ENCODE data around the gene ABCC10.

ABCC10 gene

DNA sequence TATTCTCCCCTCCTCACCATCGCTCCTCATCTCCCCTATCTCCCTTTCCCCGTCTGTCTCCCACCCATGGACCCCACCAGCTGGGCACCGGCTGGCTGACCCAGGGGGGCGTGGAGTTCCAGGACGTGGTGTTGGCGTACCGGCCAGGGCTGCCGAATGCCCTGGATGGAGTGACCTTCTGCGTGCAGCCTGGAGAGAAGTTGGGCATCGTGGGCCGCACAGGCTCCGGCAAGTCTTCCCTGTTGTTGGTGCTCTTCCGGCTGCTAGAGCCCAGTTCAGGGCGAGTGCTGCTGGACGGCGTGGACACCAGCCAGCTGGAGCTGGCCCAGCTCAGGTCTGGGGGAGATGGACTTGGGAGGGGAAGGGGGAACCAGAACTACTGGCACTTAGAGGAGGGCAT lies 20.3 kb downstream of the ABCC10 start:
- Mint-ChIP-seq H3K27me3 (ENCODE audit: low read depth, poor library complexity) (peaks cover 4% of the 10 kb centered on the region), H3K27ac (peak overlapping the region; percentile 65), H3K9me3 (no peaks in the 10 kb centered on the region), H3K4me1 (peaks cover 5% of the 10 kb centered on the region), H3K36me3 (ENCODE audit: low read depth) (peaks cover 16% of the 10 kb centered on the region), H3K4me3 (no peak overlapping the region)
- TF ChIP-seq, protein P1, sequence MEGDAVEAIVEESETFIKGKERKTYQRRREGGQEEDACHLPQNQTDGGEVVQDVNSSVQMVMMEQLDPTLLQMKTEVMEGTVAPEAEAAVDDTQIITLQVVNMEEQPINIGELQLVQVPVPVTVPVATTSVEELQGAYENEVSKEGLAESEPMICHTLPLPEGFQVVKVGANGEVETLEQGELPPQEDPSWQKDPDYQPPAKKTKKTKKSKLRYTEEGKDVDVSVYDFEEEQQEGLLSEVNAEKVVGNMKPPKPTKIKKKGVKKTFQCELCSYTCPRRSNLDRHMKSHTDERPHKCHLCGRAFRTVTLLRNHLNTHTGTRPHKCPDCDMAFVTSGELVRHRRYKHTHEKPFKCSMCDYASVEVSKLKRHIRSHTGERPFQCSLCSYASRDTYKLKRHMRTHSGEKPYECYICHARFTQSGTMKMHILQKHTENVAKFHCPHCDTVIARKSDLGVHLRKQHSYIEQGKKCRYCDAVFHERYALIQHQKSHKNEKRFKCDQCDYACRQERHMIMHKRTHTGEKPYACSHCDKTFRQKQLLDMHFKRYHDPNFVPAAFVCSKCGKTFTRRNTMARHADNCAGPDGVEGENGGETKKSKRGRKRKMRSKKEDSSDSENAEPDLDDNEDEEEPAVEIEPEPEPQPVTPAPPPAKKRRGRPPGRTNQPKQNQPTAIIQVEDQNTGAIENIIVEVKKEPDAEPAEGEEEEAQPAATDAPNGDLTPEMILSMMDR (IDR thresholded peaks at IDR 0.05) = no peak
- DNase-seq = no peak

DNA sequence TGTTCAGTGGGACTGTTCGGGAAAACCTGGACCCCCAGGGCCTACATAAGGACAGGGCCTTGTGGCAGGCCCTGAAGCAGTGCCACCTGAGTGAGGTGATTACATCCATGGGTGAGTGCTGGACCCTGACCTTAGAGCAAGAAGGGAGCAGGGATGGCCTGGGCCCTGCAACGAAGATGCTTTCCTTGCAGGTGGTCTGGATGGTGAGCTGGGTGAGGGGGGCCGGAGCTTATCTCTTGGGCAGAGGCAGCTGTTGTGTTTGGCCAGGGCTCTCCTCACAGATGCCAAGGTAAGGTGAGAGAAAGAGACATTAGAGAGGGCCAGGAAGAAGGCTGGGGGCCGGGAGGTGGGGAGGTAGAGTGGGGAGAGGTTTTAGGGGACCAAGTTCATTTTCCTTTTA lies 21.6 kb downstream of the ABCC10 start:
- TF ChIP-seq, protein P1 (IDR thresholded peaks at IDR 0.05) = no peak
- Mint-ChIP-seq H3K4me1 (peaks cover 6% of the 10 kb centered on the region), H3K27me3 (ENCODE audit: low read depth, poor library complexity) (peaks cover 10% of the 10 kb centered on the region), H3K36me3 (ENCODE audit: low read depth) (peaks cover 14% of the 10 kb centered on the region), H3K9me3 (no peaks in the 10 kb centered on the region), H3K27ac (no peak overlapping the region), H3K4me3 (no peak overlapping the region)
- DNase-seq = no peak

GRCh38 chr6:43450699-43451131 lies 23.4 kb downstream of the ABCC10 start:
- TF ChIP-seq, protein P1 (IDR thresholded peaks at IDR 0.05) = no peak
- no peak overlapping the region for H3K27ac Mint-ChIP-seq
- DNase-seq = no peak
- no peak overlapping the region for H3K4me3 Mint-ChIP-seq
- H3K4me1 Mint-ChIP-seq = peaks cover 7% of the 10 kb centered on the region
- peaks cover 22% of the 10 kb centered on the region for H3K27me3 Mint-ChIP-seq (ENCODE audit: low read depth, poor library complexity)
- H3K36me3 Mint-ChIP-seq (ENCODE audit: low read depth) = peaks cover 16% of the 10 kb centered on the region
- no peaks in the 10 kb centered on the region for H3K9me3 Mint-ChIP-seq

GRCh38 chr6:43451348-43451747 lies 24.0 kb downstream of the ABCC10 start:
- Mint-ChIP-seq H3K27me3 (ENCODE audit: low read depth, poor library complexity) (peaks cover 28% of the 10 kb centered on the region), H3K4me1 (peaks cover 13% of the 10 kb centered on the region), H3K9me3 (no peaks in the 10 kb centered on the region), H3K27ac (peak overlapping the region; percentile 25), H3K4me3 (no peak overlapping the region), H3K36me3 (ENCODE audit: low read depth) (peaks cover 16% of the 10 kb centered on the region)
- TF ChIP-seq, protein P1 (IDR thresholded peaks at IDR 0.05) = no peak
- no peak for DNase-seq

DNA sequence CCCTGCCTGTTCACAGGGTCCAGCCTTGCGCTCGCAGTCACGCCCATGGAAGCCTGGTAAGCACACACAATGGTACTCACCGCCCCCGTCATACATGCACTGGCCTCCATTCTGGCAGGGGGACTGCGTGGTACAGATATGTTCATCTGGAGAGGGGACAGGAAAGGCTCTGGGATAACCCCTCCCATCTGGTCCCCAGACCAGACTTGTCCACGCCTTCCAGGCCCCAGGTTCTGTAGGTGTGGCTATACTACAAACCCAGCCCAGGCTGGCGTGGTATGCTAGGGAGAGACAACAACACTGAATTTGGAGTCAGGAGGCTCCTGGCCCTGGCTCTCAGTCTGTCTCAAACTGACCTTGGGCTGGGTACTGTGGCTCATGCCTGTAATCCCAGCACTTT lies 24.6 kb downstream of the ABCC10 start:
- Mint-ChIP-seq H3K36me3 (ENCODE audit: low read depth) (peaks cover 16% of the 10 kb centered on the region), H3K4me1 (peaks cover 16% of the 10 kb centered on the region), H3K27ac (peak overlapping the region; percentile 25), H3K27me3 (ENCODE audit: low read depth, poor library complexity) (peaks cover 34% of the 10 kb centered on the region), H3K9me3 (no peaks in the 10 kb centered on the region), H3K4me3 (no peak overlapping the region)
- no peak for DNase-seq
- TF ChIP-seq, protein P1 (IDR thresholded peaks at IDR 0.05) = no peak

GRCh38 chr6:43452896-43453295 lies 25.6 kb downstream of the ABCC10 start:
- Mint-ChIP-seq H3K36me3 (ENCODE audit: low read depth) (peaks cover 10% of the 10 kb centered on the region), H3K4me1 (peaks cover 18% of the 10 kb centered on the region), H3K27me3 (ENCODE audit: low read depth, poor library complexity) (peaks cover 40% of the 10 kb centered on the region), H3K9me3 (no peaks in the 10 kb centered on the region), H3K27ac (no peak overlapping the region), H3K4me3 (no peak overlapping the region)
- no peak for DNase-seq
- TF ChIP-seq, protein P1 (IDR thresholded peaks at IDR 0.05) = no peak
